IPS DF 6.9 (cell line): ENCODE measurements around the gene TTBK1.
A peak's percentile ranks its signal among the peaks of the same experiment; 100 is the strongest.

Source experiments
- DNase-seq: peaks from one replicate; pipeline ENCODE4 v3.0.0-alpha.2; 2013; ENCODE audit warnings: low read depth, low spot score
- H3K27ac ChIP-seq: one replicate; pipeline ENCODE4 v1.5.1; 2013; ENCODE audit warnings: low read length, control low read depth
- H3K27me3 ChIP-seq: 2 replicates; pipeline ENCODE4 v1.6.1; 2013; ENCODE audit warnings: mild to moderate bottlenecking, low read length; ENCODE audit not compliant: control insufficient read depth, insufficient read depth
- H3K36me3 ChIP-seq: 2 replicates; pipeline ENCODE4 v1.6.1; 2013; ENCODE audit warnings: low read length; ENCODE audit not compliant: control insufficient read depth, insufficient read depth
- H3K4me1 ChIP-seq: 2 replicates; pipeline ENCODE4 v1.6.1; 2013; ENCODE audit warnings: low read length; ENCODE audit not compliant: control insufficient read depth, insufficient read depth
- H3K4me3 ChIP-seq: 2 replicates; pipeline ENCODE4 v1.5.1; 2013; ENCODE audit warnings: mild to moderate bottlenecking, low read length
- H3K9me3 ChIP-seq: 2 replicates; pipeline ENCODE4 v1.6.1; 2013; ENCODE audit warnings: low read length, inconsistent platforms; ENCODE audit not compliant: control insufficient read depth, insufficient read depth
- WGBS: extraction: QIAGEN DNeasy Blood & Tissue Kit; methylation state at CpG from one replicate; pipeline ENCODE4 v1.1.7; 2013; ENCODE audit warnings: mixed read lengths, missing lambda C conversion rate; ENCODE audit not compliant: insufficient read length, insufficient coverage; 5-methylcytosine and 5-hydroxymethylcytosine counted together

Gene TTBK1

DNA sequence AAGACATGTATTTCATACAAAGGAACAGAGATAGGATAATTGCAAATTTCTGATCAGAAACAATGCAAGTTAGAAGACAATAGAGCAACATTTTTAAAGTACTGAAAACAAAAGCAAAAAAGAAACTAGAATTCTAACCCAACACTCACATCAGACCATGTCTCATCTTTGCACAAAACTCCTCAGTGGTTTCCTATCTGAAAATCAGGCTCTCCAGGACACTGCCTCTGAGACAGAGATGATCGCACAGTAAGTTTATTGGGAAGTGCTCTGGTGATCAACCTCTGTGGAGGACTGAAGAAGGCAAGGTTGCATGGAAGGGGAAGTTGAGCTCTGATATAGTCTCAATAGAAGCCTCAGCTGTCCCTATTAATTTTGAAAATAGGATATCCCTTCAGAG lies 2.3 kb upstream of the TTBK1 start:
- H3K27me3 ChIP-seq: peaks cover 30% of the 10 kb centered on the region
- H3K27ac ChIP-seq: no peak overlapping the region
- H3K4me3 ChIP-seq: no peak overlapping the region
- no CpG with 5 or more reads among the region's 1 CpG for WGBS
- no peaks in the 10 kb centered on the region for H3K36me3 ChIP-seq
- no peak for DNase-seq
- H3K9me3 ChIP-seq: no peaks in the 10 kb centered on the region
- H3K4me1 ChIP-seq: peaks cover 2% of the 10 kb centered on the region; the same call in 1 of the 2 replicates

DNA sequence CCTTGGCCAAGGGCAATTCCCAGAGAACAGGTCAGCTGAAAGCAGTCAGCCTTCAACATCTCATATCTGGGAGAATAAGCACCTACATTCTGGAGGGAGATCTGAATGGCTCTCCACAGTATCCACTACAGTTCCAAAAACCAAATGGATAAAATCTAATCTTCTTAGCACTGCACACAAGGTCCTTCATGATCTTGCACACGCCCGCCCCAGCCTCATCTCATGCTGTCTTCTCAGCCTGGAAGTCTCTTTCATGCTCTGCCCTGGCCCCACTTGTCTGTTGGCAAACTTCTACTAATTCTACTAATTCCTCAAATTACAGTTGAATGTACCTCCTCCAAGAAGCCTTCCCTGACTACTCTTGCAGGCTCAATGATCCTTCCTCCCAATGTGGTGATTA lies 1.8 kb upstream of the TTBK1 start:
- H3K9me3 ChIP-seq: no peaks in the 10 kb centered on the region
- no peak overlapping the region for H3K27ac ChIP-seq
- peaks cover 30% of the 10 kb centered on the region for H3K27me3 ChIP-seq
- DNase-seq: no peak
- no CpG with 5 or more reads among the region's 2 CpGs for WGBS
- no peaks in the 10 kb centered on the region for H3K36me3 ChIP-seq
- peaks cover 5% of the 10 kb centered on the region; the same call in 1 of the 2 replicates for H3K4me1 ChIP-seq
- no peak overlapping the region for H3K4me3 ChIP-seq

DNA sequence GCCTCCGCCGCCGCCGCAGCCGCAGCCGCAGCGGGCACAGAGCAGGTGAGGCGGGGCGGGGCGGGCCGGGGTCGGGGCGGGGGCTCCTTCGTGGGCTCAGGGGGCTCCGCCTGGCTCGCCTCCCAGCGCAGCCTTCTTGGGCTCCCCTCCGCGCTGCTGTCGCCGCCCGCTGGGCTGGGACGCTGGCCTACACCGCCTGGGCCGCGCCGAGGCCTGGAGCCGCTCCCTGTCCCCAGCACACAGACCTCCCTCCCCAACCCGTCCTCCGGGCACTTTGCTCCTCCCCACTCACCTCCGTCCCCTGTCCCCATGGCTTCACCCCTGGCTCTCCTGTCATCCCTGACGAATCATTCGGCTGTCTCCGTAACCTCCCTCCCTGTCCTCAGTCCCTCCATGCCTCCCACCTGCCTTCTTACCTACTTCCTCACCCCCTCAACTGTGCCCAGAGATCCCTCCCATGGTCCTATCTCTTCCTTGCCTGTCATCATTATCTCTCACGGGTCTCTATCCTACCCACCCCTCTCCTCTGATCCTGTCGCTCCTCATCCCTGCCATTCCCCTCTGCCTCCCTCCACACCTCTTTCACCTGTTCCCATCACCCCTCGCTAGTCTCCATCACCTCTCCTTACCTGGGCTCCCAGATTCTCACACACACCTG lies 512 bp downstream of the TTBK1 start:
- Histone ChIP-seq H3K4me1 (peaks cover 5% of the 10 kb centered on the region; the same call in 1 of the 2 replicates), H3K27ac (no peak overlapping the region), H3K9me3 (no peaks in the 10 kb centered on the region), H3K36me3 (no peaks in the 10 kb centered on the region), H3K4me3 (peak overlapping the region; percentile 32; the same call in 1 of the 2 replicates), H3K27me3 (peaks cover 30% of the 10 kb centered on the region)
- DNase-seq: no peak
- WGBS: no CpG with 5 or more reads among the region's 37 CpGs

DNA sequence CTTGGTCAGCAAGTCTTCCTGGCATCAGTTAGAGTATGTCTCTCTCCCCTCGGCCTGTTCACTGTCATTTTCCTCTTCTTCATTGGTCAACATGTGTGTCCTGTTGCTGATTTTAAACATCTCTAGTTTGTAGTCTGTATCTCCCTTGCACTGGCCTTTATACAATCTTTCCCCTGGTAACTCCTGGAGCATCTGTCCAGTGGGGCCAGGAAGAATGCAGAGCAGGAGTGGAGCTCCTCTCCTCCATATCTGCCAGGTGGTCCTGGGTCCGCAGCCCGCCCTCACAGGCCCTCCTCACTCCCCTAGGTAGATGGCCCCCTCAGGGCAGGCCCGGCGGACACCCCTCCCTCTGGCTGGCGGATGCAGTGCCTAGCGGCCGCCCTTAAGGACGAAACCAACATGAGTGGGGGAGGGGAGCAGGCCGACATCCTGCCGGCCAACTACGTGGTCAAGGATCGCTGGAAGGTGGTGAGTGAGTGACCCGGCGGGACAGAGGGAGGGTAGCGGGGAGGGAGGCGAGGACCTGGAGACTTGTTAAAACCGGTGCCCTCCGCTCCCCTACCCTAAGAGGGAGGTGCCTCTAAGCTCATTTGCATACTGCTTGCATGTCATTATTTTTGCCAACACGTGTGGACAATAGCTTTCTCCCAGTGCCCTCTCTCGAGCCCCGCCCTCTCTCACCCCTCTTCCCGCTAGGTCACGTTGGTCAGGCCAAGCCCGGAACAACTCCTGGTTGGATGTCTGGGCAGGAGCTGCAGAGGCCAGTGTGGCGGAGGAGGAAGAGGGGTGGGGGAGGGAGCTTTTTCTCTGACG lies 3.2 kb downstream of the TTBK1 start:
- H3K27me3 ChIP-seq: peaks cover 25% of the 10 kb centered on the region
- H3K27ac ChIP-seq: no peak overlapping the region

DNA sequence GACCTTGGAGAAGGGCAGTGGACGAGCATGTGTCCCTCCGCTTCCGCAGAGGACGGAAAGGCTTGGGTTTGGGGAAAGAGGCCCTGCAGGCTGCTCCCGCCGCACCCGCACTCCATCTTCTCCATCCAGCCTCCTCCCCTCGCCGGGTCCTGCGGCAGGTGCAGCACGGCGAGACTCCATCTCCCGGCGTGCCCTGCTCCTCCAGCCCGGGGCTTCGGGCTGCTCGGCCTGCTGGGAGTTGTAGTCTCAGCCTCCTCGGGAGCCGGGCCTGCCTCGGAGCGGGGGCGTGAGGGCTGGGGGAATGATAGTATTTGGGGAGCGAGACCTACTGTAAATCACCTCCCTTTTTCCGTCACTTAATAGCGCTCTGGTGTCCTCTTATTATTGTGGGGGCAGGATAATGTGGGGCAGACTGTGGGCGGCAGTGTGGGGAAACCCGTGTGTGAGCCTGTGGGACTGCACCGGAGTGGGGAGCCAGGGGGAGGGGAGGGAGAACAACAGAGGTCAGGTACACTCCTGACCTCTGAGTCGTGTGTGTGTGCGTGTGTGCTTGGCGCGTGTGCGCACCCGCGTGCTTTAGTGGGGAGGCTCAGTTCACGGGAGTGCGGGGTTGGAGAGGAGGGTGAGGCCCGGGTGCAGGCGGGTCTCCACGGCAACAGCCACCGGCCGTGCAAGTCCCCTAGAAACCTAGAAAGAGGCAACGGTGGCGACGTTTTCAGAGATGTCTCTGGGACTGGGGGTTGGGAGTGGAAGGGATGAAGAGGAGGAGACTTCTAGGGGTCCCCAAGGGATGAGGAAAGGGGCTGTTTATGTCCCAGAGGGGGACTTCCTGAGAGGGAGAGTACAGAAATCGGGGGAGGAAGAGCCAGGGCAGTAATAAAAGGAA lies 4.1 kb downstream of the TTBK1 start:
- peak; percentile 50 for DNase-seq
- H3K27me3 ChIP-seq: peaks cover 23% of the 10 kb centered on the region
- H3K27ac ChIP-seq: no peak overlapping the region
- H3K36me3 ChIP-seq: no peaks in the 10 kb centered on the region
- peak overlapping the region; percentile 55 for H3K4me3 ChIP-seq
- H3K4me1 ChIP-seq: peaks cover 5% of the 10 kb centered on the region; the same call in 1 of the 2 replicates
- no CpG with 5 or more reads among the region's 46 CpGs for WGBS
- no peaks in the 10 kb centered on the region for H3K9me3 ChIP-seq

More for the DNA sequence above, 3.2 kb downstream of the TTBK1 start:
- Histone ChIP-seq H3K36me3 (no peaks in the 10 kb centered on the region), H3K4me1 (peaks cover 5% of the 10 kb centered on the region; the same call in 1 of the 2 replicates), H3K9me3 (no peaks in the 10 kb centered on the region), H3K4me3 (peak overlapping the region; percentile 55; the same call in 1 of the 2 replicates)
- no CpG with 5 or more reads among the region's 27 CpGs for WGBS
- DNase-seq: peak; percentile 91

DNA sequence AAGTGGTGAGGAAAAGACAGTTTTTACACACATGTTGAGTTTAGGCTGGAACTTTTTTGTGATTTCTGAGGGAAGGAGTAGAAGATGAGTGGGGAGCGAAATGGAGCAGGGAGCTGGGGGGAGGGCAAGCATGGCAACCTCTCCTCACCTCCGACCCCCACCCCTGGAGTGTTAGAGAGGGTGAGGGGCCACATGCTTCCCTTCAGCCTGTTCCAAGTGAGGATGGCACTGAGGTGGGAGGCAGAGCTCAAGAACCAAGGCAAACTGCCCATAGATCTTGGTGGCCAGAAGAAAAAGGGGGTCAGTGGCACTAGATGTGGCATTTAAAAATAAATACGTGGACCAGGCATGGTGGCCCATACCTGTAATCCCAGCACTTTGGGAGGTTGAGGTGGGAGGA lies 4.8 kb downstream of the TTBK1 start:
- no peak overlapping the region for H3K27ac ChIP-seq
- peak overlapping the region; percentile 55; the same call in 1 of the 2 replicates for H3K4me3 ChIP-seq
- H3K4me1 ChIP-seq: peaks cover 5% of the 10 kb centered on the region; the same call in 1 of the 2 replicates
- no peaks in the 10 kb centered on the region for H3K36me3 ChIP-seq
- peaks cover 18% of the 10 kb centered on the region for H3K27me3 ChIP-seq
- no peaks in the 10 kb centered on the region for H3K9me3 ChIP-seq
- WGBS: no CpG with 5 or more reads among the region's 3 CpGs
- no peak for DNase-seq

DNA sequence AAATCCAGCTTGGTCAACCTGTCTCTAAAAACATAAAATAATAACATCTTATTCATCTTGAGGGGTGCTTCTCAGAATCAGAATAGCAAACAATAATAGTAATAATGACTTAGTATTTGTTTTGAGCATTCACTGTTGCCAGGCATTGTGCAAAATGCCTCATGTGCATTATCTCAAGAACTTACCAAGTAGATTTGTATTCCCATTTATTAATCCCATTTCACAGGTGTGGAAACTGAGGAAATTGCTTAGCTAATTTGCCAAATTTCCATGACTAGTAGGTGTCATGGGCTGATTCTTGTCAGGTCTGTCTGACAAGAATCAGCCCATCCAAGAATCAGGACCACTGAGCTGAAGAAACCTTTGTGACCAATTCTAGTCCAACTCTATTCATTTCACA lies 5.5 kb downstream of the TTBK1 start:
- H3K36me3 ChIP-seq: no peaks in the 10 kb centered on the region
- peaks cover 4% of the 10 kb centered on the region for H3K4me1 ChIP-seq
- H3K27me3 ChIP-seq: peaks cover 16% of the 10 kb centered on the region
- no peak for DNase-seq
- no peak overlapping the region for H3K4me3 ChIP-seq
- H3K9me3 ChIP-seq: no peaks in the 10 kb centered on the region
- no peak overlapping the region for H3K27ac ChIP-seq

DNA sequence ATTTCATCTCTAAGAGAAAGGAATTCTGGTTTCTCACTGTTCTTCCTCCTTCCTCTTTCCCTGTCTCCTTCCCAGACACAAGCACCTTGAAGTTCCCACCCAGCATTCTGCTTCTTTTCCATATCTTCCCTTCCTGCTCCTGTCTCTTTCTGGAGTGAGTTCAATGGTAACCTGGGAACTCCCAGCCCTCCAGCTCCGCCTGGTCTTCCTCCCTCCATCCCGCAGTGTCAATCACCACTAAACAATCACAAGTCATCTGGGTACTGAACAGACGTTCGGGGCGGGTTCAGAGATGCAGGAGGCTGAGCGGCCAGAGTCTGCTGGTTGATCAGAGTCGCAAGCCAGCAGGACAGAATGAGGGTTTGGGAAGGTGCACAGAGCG lies 7.7 kb downstream of the TTBK1 start:
- H3K36me3 ChIP-seq: no peaks in the 10 kb centered on the region
- H3K27ac ChIP-seq: no peak overlapping the region
- H3K9me3 ChIP-seq: no peaks in the 10 kb centered on the region
- WGBS: no CpG with 5 or more reads among the region's 8 CpGs
- H3K4me1 ChIP-seq: peaks cover 4% of the 10 kb centered on the region
- H3K27me3 ChIP-seq: no peaks in the 10 kb centered on the region
- no peak for DNase-seq
- H3K4me3 ChIP-seq: no peak overlapping the region

DNA sequence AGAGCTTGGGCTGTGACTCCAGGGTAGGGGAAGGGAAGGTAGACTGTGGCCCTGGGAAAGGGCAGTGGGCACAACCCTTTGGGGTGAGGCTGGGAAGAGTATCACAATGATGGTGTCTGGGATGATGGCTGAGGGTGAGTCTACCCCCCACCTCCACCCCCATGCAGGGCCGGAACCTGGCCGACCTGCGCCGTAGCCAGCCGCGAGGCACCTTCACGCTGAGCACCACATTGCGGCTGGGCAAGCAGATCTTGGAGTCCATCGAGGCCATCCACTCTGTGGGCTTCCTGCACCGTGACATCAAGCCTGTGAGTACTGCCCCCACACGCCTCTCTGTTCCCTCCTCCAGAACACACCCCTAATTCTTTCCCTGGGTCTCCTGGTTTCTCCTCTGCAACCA lies 10.1 kb downstream of the TTBK1 start:
- H3K27ac ChIP-seq: no peak overlapping the region
- no peaks in the 10 kb centered on the region for H3K36me3 ChIP-seq
- H3K27me3 ChIP-seq: no peaks in the 10 kb centered on the region
- peaks cover 1% of the 10 kb centered on the region; the same call in 1 of the 2 replicates for H3K4me1 ChIP-seq
- H3K4me3 ChIP-seq: no peak overlapping the region
- WGBS: no CpG with 5 or more reads among the region's 11 CpGs
- no peaks in the 10 kb centered on the region for H3K9me3 ChIP-seq
- DNase-seq: no peak
